ENCODE data around the gene ST7. TPM values are rescaled to one million over a fixed set of nuclear protein-coding genes. Genes with fewer than 3 reads are reported as not detected.

ST7 gene
- total RNA-seq, 1 donor from 2014 or later: 12.9 TPM

DNA sequence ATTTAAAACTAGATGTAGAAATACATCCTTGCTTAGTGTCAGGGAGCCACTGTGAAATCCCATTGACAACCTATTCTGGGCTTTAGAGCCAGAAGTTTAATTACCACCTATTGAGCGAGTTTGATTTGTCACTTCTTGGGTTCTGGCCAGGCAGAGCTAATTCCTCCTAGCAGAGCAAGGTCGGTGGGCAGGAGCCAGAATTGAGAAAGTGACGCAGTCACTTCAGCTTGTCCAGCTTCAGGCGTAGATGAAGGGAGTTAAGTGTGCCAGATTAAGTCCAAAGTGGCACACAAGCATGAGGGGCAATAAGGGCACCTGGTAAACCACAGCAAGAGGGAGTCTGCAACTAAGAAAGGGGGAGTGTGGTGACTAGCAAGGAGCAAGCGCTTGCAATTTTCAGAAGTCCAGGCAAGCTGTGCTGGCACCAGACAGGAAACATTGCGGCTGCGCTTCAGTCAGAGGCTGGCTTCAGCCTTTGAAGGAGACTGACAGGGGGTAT lies 119.4 kb downstream of the ST7 start:
- H3K36me3 ChIP-seq (ENCODE audit: control insufficient read depth, insufficient read depth, low read length): no peaks in the 10 kb centered on the region
- DNase-seq (ENCODE audit: low read depth) (peak; percentile 66), FAIRE-seq (no peak)
- TF ChIP-seq, protein P1, sequence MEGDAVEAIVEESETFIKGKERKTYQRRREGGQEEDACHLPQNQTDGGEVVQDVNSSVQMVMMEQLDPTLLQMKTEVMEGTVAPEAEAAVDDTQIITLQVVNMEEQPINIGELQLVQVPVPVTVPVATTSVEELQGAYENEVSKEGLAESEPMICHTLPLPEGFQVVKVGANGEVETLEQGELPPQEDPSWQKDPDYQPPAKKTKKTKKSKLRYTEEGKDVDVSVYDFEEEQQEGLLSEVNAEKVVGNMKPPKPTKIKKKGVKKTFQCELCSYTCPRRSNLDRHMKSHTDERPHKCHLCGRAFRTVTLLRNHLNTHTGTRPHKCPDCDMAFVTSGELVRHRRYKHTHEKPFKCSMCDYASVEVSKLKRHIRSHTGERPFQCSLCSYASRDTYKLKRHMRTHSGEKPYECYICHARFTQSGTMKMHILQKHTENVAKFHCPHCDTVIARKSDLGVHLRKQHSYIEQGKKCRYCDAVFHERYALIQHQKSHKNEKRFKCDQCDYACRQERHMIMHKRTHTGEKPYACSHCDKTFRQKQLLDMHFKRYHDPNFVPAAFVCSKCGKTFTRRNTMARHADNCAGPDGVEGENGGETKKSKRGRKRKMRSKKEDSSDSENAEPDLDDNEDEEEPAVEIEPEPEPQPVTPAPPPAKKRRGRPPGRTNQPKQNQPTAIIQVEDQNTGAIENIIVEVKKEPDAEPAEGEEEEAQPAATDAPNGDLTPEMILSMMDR (IDR thresholded peaks at IDR 0.05; ENCODE audit: insufficient read depth, low read length, severe bottlenecking): no peak
- H3K27me3 ChIP-seq (ENCODE audit: control insufficient read depth, insufficient read depth, low read length): no peaks in the 10 kb centered on the region
- no peak overlapping the region for H3K4me3 ChIP-seq (ENCODE audit: low read depth, low read length)

- Histone ChIP-seq H3K36me3 (ENCODE audit: control insufficient read depth, insufficient read depth, low read length) (no peaks in the 10 kb centered on the region), H3K27me3 (ENCODE audit: control insufficient read depth, insufficient read depth, low read length) (no peaks in the 10 kb centered on the region), H3K4me3 (ENCODE audit: low read depth, low read length) (no peak overlapping the region)
- TF ChIP-seq, protein P1 (IDR thresholded peaks at IDR 0.05; ENCODE audit: insufficient read depth, low read length, severe bottlenecking): no peak
- FAIRE-seq: no peak
- no peak for DNase-seq (ENCODE audit: low read depth)
Observed at GRCh38 chr7:117074378-117074777, 121.1 kb downstream of the ST7 start.

- TF ChIP-seq, protein P1 (IDR thresholded peaks at IDR 0.05; ENCODE audit: insufficient read depth, low read length, severe bottlenecking): no peak
- H3K27me3 ChIP-seq (ENCODE audit: control insufficient read depth, insufficient read depth, low read length): no peaks in the 10 kb centered on the region
- FAIRE-seq: no peak
Observed at GRCh38 chr7:117075934-117076333, 122.6 kb downstream of the ST7 start.

DNA sequence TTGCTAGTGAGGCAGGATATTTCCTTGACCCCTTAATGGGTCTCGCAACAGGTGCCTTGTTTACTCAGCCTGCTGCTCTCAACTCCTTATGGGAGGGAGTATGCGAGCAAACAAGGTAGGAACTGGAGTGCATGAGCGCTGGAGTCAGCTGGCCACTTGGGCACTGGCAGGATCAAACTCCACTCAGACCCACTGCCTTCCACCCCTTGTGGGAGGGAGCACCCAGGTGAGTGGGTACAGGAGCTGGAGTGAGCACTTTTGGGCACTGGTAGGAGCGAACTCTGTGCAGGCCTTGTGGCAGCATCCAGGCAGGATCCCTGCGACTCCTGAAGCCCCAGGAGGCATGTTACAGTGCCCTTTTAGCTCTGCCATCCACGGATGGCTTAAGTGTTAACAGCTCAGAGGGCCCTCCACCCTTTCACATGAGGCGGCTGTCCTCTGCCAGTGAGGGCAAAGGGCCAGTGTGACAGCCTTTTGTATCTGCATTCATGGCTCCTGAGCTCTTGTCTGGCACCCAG lies 123.2 kb downstream of the ST7 start:
- Histone ChIP-seq H3K4me3 (ENCODE audit: low read depth, low read length) (no peak overlapping the region), H3K27me3 (ENCODE audit: control insufficient read depth, insufficient read depth, low read length) (no peaks in the 10 kb centered on the region), H3K36me3 (ENCODE audit: control insufficient read depth, insufficient read depth, low read length) (no peaks in the 10 kb centered on the region)
- no peak for FAIRE-seq
- TF ChIP-seq, protein P1 (IDR thresholded peaks at IDR 0.05; ENCODE audit: insufficient read depth, low read length, severe bottlenecking): no peak
- no peak for DNase-seq (ENCODE audit: low read depth)

More at GRCh38 chr7:117075934-117076333, 122.6 kb downstream of the ST7 start:
- no peak overlapping the region for H3K4me3 ChIP-seq (ENCODE audit: low read depth, low read length)
- DNase-seq (ENCODE audit: low read depth): no peak
- no peaks in the 10 kb centered on the region for H3K36me3 ChIP-seq (ENCODE audit: control insufficient read depth, insufficient read depth, low read length)

DNA sequence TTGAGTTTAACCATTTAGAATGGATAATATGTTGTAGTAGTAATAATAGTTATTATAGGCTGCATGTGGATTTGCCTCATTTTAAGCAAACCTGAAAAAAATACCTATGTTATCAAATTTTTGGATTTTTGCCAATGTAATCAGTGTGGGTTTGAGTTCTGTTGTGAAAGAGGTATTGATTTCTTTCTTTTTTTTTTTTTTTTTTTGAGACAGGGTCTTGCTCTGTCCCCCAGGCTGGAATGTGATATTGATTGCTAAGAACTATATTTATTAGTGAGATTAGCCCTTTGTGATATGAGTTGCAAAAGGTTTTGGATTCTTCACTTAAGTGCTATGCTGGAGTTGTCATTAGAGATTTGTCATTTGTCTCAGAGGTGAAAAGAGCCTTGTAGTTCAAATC lies 124.4 kb downstream of the ST7 start:
- TF ChIP-seq, protein P1 (IDR thresholded peaks at IDR 0.05; ENCODE audit: insufficient read depth, low read length, severe bottlenecking): no peak
- Histone ChIP-seq H3K36me3 (ENCODE audit: control insufficient read depth, insufficient read depth, low read length) (no peaks in the 10 kb centered on the region), H3K27me3 (ENCODE audit: control insufficient read depth, insufficient read depth, low read length) (no peaks in the 10 kb centered on the region), H3K4me3 (ENCODE audit: low read depth, low read length) (no peak overlapping the region)
- FAIRE-seq (no peak), DNase-seq (ENCODE audit: low read depth) (no peak)

GRCh38 chr7:117082647-117083046 lies 129.3 kb downstream of the ST7 start:
- Histone ChIP-seq H3K36me3 (ENCODE audit: control insufficient read depth, insufficient read depth, low read length) (no peaks in the 10 kb centered on the region), H3K4me3 (ENCODE audit: low read depth, low read length) (no peak overlapping the region), H3K27me3 (ENCODE audit: control insufficient read depth, insufficient read depth, low read length) (no peaks in the 10 kb centered on the region)
- FAIRE-seq (no peak), DNase-seq (ENCODE audit: low read depth) (no peak)
- TF ChIP-seq, protein P1 (IDR thresholded peaks at IDR 0.05; ENCODE audit: insufficient read depth, low read length, severe bottlenecking): no peak

Data from bronchial epithelial cell (primary cell).